VCaP (cell line): ENCODE data around the gene WIF1.
A peak's percentile ranks its signal among the peaks of the same experiment; 100 is the strongest.

ENCODE experiments used
- H3K27ac ChIP-seq: fragments of 450-650 bp; 2 replicates; pipeline ENCODE4 v1.5.1; 2017
- TF ChIP-seq, protein P1 (sequence below): fragments of 450-650 bp; conservative IDR thresholded peaks from 2 replicates; pipeline ENCODE4 v1.5.1; 2017; ENCODE audit warnings: mild to moderate bottlenecking, moderate library complexity

WIF1 gene

DNA sequence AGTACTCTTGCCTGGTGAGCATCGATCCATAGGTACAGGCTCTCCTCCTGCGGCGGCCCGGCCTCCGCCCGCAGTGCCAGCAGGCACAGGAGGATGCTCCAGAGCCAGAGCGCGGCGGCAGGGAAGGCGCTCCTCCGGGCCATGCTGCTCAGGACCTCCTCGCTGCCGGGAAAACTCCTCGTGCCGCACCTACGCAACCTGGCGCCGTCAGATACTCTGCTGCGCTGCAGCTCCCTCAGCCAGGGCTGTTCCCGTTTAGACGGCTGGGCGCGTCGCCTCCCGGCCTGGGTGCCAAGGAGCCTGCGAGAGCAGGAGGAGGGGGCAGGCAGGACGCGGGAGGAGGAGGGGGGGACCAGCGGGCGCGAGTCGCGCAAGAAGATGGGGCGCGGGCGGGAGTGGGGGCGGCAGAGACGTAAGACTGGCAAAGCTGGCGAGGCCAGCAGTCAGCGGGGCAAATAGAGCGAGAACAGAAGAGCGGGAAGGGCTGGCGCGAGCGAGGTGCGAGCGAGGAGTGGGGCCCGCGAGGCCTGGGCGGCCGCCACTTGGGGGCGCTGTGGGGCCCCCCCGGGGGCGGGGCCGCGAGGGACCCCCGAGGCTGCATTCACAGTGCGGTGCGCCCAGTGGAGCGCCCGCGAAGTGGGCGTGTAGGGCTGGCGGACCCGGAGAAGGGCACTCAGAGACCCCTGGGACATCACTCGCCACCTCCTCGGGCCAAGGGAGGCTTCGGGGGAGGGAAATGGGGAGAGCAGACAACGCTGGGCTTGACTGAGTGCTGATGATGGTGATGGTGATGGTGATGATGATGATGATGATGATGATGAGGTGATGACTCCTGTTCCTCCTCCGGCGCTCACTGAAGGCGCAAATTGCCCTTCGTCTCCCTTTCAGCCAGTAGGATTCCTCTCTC is at the start of gene WIF1:
TSS of gene WIF1 (minus strand) at position 257 of the 907 bp plus-strand sequence. CDS start at position 143, 114 bp downstream.
- H3K27ac ChIP-seq = no peak within 1 kb of the TSS; the same call in 1 of the 2 replicates
- TF ChIP-seq, protein P1, sequence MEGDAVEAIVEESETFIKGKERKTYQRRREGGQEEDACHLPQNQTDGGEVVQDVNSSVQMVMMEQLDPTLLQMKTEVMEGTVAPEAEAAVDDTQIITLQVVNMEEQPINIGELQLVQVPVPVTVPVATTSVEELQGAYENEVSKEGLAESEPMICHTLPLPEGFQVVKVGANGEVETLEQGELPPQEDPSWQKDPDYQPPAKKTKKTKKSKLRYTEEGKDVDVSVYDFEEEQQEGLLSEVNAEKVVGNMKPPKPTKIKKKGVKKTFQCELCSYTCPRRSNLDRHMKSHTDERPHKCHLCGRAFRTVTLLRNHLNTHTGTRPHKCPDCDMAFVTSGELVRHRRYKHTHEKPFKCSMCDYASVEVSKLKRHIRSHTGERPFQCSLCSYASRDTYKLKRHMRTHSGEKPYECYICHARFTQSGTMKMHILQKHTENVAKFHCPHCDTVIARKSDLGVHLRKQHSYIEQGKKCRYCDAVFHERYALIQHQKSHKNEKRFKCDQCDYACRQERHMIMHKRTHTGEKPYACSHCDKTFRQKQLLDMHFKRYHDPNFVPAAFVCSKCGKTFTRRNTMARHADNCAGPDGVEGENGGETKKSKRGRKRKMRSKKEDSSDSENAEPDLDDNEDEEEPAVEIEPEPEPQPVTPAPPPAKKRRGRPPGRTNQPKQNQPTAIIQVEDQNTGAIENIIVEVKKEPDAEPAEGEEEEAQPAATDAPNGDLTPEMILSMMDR = peak; percentile 73

- TF ChIP-seq, protein P1 = no peak
- peak overlapping the region; percentile 94 for H3K27ac ChIP-seq
Measured at GRCh38 chr12:65170209-65170881, 49.2 kb upstream of the WIF1 start.

GRCh38 chr12:65169320-65170208 is 48.5 kb upstream of the WIF1 start, which contains the start of gene LEMD3:
TSS of gene LEMD3 (plus strand) at chr12:65169583. CDS start at chr12:65169597, 14 bp downstream.
- TF ChIP-seq, protein P1 = 0 out of 2 replicates have a peak, but pooled peaks have one; percentile 5
- peak within 1 kb of the TSS; percentile 94 for H3K27ac ChIP-seq

- H3K27ac ChIP-seq = peak overlapping the region; percentile 94
- TF ChIP-seq, protein P1 = no peak
Measured at GRCh38 chr12:65168681-65169319, 47.7 kb upstream of the WIF1 start.

- TF ChIP-seq, protein P1 = no peak
- no peak overlapping the region for H3K27ac ChIP-seq
Measured at GRCh38 chr12:65164774-65165173, 43.7 kb upstream of the WIF1 start.

- TF ChIP-seq, protein P1 = no peak
- H3K27ac ChIP-seq = no peak overlapping the region
Measured at GRCh38 chr12:65164244-65164643, 43.1 kb upstream of the WIF1 start.
